HG02884 (cell line): ENCODE results near the gene DHX29.
A peak's percentile ranks its signal among the peaks of the same experiment; 100 is the strongest.

Source experiments
- ATAC-seq: cut with Tn5 transposase; IDR thresholded peaks from one replicate; pipeline ENCODE4 v1.9.1; 2021; ENCODE audit warnings: mild to moderate bottlenecking, moderate library complexity; ENCODE audit not compliant: unreplicated experiment

DHX29 gene, protein sequence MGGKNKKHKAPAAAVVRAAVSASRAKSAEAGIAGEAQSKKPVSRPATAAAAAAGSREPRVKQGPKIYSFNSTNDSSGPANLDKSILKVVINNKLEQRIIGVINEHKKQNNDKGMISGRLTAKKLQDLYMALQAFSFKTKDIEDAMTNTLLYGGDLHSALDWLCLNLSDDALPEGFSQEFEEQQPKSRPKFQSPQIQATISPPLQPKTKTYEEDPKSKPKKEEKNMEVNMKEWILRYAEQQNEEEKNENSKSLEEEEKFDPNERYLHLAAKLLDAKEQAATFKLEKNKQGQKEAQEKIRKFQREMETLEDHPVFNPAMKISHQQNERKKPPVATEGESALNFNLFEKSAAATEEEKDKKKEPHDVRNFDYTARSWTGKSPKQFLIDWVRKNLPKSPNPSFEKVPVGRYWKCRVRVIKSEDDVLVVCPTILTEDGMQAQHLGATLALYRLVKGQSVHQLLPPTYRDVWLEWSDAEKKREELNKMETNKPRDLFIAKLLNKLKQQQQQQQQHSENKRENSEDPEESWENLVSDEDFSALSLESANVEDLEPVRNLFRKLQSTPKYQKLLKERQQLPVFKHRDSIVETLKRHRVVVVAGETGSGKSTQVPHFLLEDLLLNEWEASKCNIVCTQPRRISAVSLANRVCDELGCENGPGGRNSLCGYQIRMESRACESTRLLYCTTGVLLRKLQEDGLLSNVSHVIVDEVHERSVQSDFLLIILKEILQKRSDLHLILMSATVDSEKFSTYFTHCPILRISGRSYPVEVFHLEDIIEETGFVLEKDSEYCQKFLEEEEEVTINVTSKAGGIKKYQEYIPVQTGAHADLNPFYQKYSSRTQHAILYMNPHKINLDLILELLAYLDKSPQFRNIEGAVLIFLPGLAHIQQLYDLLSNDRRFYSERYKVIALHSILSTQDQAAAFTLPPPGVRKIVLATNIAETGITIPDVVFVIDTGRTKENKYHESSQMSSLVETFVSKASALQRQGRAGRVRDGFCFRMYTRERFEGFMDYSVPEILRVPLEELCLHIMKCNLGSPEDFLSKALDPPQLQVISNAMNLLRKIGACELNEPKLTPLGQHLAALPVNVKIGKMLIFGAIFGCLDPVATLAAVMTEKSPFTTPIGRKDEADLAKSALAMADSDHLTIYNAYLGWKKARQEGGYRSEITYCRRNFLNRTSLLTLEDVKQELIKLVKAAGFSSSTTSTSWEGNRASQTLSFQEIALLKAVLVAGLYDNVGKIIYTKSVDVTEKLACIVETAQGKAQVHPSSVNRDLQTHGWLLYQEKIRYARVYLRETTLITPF (N-terminal part only)

DNA sequence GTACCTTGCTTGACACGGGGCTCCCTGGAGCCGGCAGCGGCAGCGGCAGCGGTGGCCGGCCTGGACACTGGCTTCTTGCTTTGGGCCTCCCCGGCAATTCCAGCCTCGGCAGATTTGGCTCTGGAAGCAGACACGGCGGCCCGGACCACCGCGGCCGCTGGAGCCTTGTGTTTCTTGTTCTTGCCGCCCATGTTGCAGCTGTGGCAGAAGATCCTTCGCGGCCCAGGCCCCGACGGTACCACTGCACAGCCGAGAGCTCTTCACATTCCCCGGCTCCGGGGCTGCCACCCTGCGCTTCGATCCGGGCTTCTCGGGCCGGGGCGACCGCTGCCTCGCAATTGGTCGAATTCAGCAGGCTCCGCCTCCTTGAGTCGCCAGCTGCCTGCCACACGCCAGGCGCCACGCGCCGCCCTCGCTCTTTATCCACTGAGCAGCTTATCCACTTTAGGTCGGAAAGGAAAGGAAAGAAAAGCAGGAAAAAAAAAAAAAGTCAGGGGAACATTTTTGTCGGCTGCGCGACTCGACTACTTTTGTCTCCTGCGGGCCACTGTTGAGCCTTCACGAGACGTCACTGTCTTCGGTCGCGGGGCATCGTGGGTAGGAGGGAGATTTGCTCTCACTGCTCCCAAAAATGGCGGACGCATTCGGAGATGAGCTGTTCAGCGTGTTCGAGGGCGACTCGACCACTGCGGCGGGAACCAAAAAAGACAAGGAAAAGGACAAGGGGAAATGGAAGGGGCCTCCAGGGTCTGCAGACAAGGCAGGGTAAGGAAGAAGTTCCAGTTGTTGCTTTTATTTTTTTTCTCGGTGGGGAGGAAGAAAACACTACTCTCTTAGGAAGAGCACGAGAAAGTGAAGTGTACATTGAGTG is at the start of gene DHX29, which contains the start of gene MTREX:
DHX29 (minus strand) TSS at position 312 of the 871 bp plus-strand sequence; CDS start at position 191, 121 bp downstream.
MTREX (plus strand) TSS at position 607 of the 871 bp plus-strand sequence; CDS start at position 632, 25 bp downstream.
- peak; percentile 90 for ATAC-seq

DNA sequence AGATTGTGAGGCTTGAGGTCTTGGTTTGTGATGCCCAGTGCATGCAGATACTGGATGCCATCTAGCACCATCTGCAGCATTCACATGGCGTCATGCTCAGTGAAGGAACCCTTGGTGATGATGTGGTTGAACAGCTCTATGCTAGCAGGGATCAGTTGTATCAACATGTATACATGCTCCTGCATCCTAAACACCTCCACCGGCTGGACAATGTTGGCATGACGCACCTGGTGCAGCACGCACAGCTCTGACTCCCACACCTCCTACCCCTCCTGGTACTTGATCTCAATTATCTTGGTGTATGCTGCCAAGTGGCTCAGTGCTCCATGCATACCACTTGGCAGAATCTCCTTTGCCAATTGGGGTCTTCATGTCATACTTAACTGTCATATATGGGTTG is 49.4 kb upstream of the DHX29 start:
- no peak for ATAC-seq

DNA sequence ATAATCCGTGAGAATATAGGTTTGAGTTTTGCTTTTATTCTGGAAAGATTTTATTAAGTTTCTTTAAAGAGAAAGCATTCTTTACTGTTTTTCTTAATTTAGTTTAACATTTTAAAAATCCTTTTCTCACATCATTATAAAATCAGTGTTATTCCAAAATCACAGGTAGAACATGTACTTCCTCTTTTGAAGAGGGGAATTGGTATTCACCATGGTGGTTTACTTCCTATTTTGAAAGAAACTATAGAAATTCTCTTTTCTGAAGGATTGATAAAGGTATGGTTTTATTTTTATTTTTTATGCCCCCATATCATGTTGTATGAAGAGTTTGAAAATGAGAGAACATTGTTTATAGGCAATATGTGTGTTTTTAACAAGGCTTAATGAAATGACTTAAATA is 43.3 kb upstream of the DHX29 start:
- ATAC-seq: no peak

DNA sequence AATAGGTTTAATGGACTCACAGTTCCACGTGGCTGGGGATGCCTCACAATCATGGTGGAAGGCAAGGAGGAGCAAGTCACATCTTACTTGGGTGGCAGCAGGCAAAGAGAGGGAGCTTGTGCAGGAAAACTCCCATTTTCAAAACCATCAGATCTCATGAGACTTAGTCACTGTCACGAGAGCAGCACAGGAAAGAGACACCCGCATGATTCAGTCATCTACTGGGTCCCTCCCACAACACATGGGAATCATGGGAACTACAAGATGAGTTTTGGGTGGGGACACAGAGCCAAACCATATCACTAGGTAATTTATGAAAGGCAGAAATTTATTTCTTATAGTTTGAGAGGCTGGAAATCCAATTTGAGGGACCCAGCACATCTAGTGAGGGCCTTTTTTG is 40.3 kb upstream of the DHX29 start:
- no peak for ATAC-seq

DNA sequence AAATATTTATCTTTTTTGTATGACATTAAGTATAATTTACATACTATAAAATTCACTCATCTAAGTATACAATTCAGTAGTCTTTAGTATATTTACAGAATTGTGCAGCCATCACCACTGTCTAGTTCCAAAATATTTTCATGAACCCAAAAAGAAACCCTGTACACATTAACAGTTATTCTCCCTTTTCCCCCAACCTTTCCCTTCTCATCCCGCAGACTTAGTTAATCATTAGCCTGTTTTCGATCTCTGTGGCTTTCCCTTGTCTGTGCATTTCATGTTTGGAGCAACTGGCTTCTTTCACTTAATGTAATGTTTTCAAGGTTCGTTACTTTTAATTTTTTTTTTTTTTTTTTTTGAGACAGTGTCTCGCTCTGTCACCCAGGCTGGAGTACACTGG is 37.8 kb upstream of the DHX29 start:
- no peak for ATAC-seq

DNA sequence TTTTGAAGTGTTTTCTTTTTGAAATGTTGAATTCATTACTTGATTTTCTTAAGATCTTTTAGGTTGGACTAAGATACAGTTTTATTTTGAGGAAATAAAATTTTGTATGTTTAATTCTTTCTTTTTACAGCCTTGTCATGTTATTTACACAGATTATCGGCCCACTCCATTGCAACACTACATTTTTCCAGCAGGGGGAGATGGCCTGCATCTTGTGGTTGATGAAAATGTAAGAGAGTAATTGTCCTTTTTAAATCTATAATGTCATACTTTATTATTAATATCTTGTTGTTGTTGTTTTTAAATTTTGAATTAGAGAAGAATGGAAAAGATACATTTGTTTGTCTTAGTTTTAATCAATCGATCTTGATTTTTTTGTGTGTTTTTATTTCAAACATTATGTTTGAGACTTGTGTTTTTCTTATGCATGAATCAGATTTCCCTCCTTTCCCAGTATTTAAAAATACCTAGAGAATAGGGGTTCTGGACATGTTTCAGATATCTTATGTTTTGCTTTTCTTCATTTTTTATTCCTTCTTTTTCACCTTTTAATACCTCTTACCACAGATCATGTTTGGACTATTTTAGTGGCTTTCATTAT is 37.0 kb upstream of the DHX29 start:
- no peak for ATAC-seq

DNA sequence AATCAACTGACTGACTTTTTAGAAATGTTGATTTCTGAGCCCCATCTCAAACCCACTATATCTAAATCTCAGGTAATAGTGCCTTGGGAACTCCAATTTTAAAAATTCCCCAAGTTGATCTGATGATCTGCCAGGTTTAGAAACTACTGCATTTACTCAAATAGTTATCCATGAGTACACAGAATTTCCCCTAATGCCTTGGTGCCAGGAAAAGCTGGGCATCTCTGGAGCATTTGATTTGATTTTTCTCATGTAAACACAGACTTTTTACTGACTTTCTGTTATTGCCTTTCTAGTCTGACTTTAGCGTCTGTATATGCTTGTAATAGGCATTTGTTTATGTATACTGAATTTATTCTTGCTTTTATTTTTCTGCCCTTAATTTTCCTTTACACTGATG is 36.1 kb upstream of the DHX29 start:
- no peak for ATAC-seq

DNA sequence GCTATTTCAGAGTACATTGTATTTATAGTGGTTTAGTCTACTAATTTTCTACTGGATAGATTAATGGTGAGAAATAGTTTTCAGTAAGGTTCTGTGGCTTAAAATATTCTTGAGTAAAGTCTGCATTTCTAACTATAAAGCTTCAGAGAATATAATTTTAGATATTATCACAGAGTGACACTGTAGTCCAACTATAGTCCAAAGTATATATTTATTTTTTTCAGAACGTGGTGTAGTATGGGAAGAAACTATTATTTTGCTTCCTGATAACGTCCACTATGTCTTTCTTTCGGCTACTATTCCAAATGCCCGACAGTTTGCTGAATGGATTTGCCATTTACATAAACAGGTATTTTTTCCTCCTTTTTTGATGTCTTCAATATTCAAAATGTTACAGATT is 35.6 kb upstream of the DHX29 start:
- no peak for ATAC-seq

DNA sequence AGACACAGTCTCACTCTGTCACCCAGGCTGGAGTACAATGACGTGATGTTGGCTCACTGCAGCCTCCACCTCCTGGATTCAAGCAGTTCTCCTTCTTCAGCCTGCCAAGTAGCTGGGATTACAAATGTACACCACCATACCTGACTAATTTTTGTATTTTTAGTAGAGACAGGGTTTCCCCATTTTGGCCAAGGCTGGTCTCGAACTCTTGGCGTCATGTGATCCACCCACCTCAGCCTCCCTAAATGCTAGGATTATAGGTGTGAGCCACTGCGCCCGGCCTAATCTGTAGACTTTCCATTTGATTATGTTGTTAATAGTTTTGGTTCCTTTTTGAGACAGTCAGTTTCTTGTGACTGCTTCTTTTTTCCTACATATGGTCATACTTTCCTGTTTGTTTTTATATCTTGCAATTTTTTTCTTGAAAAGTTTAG is 31.3 kb upstream of the DHX29 start:
- ATAC-seq: peak; percentile 86

DNA sequence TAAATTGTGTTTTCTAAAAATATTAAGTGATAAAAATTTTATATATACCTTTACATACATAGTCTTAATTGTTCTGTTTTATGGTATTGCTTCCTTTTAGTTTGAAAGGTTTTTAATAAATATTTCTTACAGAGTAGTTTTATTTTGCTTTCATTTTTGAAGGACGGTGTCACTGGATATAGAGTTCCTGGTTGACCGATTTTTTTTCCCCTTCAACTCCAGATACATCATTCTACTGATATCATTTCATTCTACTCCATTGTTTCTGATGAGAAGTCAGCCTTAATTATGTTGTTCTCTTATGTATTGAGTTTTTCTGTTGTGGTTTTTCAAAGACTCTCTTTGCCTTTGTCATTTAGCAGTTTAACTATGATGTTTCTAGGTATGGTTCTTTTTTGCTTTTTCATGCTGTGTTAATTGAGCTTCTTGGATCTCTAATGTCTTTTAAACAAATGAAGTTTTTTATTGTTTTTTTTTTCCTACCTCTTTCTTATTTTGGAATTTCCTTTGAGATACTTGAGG is 30.7 kb upstream of the DHX29 start:
- ATAC-seq: no peak

DNA sequence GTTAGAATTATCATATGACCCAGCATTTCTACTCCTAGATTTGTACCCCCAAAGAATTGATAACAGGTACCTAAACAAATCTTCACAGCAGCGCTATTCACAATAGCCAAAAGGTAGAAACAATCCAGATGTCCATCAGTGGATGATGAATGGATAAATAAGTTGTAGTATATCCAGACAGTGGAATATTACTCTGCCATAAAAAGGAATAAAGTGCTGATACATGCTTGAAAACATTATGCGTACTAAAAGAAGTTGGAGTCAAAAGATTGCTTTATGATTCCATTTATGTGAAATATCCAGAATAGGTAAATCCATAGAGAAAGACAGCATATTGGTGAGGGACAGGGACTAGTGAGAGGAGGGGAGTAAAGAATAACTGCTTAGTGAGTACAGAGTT is 26.3 kb upstream of the DHX29 start:
- ATAC-seq: no peak

DNA sequence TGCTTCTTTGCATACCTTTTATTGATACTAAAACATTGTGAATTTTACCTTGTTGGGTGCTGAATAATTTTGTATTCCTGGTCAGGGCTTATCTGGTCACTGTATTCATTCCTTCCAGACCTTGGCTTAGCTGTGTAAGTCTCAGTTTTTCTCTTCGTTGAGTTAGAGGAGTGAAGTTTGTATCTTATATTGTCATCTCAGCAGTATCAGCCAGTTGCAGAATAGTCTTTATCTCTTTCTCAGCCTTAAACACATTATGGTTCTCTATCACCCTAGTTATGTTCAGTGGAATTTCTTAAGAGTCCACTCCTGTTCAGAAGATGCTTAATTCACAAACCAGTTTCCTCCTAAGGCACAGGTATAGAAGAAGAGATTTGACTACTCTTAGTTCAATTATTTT is 25.5 kb upstream of the DHX29 start:
- ATAC-seq: no peak

DNA sequence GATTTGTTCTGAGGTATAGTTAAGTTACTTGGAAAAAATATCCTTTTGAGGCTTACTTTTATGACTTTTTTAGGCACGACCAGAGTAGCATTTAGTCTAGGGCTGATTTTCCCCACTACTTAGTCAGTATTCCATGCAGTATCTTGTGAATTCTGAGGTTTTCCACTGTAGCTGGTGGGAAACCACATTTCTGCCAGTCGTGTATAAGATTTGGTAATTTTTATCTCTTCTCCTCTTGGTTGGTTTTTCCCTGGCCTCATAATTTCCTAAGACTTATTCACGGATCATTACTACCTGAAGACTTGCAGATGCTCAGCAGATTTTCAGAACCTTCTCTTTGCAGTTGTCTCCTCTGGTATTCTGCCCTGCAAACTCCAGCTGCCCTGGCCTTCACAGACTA is 23.8 kb upstream of the DHX29 start:
- no peak for ATAC-seq

DNA sequence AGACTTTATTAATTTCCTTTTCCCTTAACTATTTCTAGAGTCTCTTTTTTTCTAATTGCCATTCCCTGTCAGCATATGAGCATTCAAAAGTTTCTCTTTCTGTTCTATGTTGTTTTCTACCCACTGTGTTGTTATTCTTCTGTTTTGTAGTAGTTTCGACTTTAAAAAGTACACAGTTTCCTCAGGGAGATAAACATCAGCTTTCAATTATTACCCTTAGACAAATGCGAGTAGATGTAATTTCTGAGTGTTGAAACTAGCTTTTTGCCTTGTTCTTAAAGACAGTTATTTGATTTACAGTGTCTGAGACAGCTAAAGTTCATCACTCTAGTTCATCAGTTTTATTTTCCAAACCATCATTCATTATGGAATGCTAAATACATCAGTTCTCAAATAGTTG is 19.8 kb upstream of the DHX29 start:
- ATAC-seq: no peak

DNA sequence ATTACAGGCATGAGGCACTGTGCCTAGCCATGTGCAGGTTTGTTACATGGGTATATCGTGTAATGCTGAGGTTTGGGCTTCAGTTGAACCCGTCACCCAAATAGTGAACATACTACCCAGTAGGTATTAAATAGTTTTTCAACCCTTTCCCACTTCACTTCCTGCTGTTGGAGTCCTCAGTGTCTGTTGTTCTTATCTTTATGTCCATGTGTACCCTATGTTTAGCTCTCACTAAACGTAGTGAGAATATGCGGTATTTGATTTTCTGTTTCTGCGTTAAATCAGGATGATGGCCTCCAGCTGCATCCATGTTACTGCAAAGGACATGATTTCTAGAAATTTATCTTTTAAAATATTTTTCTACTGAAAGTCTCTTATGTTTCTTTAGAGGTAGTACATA is 18.1 kb upstream of the DHX29 start:
- ATAC-seq: no peak

DNA sequence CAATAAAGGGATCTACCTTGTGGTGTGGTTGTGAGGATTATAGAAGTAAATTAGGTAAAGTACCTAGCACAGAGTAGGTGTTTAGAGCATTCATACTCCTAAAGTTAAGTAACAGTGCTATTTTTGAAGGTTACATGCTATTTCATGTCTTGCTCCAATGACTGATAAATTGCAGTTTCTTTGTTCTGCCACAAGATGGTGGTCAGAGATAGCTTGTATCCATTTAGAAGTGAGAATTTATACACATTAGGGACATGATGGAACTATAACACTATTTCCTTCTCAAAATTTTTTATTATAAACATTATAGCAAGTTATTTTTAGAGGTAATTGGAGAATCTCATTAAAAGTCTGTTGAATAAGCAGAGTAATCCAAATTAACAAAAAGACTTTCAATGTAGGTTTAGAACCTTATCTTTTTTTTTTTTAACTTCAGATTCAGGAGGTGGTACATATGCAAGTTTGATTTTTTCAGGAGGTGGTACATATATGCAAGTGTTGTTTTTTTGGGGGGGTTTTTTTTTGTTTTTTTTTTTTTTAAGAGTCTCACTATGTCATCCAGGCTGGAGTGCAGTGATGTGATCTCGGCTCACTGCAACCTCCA is 17.4 kb upstream of the DHX29 start:
- ATAC-seq: no peak

DNA sequence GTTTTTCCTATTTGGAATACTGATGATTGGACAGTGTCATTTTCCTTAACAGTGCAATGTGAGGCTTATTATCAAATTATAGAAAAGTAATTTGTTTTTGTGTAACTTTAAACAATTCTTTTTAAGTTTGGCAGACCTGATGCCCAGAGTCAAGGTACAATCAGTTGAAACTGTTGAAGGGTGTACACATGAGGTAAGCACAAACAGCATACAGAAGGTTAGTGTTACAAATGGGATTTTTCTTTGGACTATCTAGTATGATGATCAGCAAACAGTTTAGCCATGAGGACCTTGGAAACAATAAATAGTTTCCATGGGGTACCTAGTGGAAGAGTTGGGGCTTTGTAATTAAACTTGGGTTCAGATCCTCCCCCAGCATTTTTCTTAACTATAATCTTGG is 16.5 kb upstream of the DHX29 start:
- no peak for ATAC-seq

DNA sequence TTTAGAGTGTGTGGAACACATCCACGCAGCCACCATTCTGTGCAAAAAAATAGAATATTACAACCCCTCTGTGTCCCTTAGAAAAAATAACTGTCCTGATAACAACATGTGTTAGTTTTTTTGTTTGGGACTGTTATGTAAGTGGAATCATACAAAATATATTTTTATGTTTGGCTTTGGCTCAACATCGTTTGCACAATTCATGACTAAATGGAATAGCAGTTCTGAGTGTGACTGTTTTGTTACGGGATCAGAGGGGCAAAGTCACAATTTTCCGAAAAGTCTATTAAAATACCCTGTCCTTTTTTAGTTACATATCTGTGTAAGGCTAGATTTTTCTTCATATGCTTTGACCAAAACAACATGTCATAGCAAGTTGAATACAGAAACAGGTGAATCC is 13.1 kb upstream of the DHX29 start:
- ATAC-seq: no peak

DNA sequence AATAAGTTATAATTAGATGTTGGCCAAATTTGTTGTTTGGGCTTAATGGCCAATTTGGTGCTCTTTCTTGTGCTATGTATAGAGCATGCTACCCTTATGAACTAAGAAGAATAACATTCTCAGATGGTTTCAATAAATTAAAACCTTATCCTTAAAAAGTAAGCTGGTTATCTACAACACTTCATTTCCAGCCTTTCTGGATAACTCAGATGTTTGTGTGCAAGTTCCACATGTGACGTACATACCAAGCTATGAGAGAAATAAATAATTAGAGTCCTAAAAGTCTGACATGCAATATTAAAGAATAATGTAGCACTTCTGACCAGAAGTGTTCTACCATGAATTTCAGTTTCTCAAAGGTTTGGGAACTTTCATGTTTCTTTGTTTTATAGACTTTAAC is 12.0 kb upstream of the DHX29 start:
- no peak for ATAC-seq
